Peyer's patch (tissue), 4 donors: ENCODE data around the gene GABRG3.

Experiments used
- POLR2A ChIP-seq, 2 donors: fragments of 450-650 bp; IDR thresholded peaks; one replicate each; pipeline ENCODE4 v1.5.1; 2017; ENCODE audit warnings: antibody characterized with exemption in 2 of 2, mild to moderate bottlenecking in 2 of 2, moderate library complexity in 2 of 2
- TF ChIP-seq, protein P1 (sequence below), 6 experiments: fragments of 450-650 bp in 4 of 6; fragments of 200-600 bp in 2 of 6; sonication (generic) in 1 of 6; IDR thresholded peaks; one replicate each; pipeline ENCODE4 v1.5.1; 2017 to 2019; ENCODE audit warnings: antibody characterized with exemption in 6 of 6, mild to moderate bottlenecking in 3 of 6, moderate library complexity in 1 of 6

GRCh38 chr15:27464941-27465612 is 494.1 kb downstream of the GABRG3 start:
- no peak for TF ChIP-seq POLR2A (IDR thresholded peaks at IDR 0.05)
- TF ChIP-seq, protein P1, sequence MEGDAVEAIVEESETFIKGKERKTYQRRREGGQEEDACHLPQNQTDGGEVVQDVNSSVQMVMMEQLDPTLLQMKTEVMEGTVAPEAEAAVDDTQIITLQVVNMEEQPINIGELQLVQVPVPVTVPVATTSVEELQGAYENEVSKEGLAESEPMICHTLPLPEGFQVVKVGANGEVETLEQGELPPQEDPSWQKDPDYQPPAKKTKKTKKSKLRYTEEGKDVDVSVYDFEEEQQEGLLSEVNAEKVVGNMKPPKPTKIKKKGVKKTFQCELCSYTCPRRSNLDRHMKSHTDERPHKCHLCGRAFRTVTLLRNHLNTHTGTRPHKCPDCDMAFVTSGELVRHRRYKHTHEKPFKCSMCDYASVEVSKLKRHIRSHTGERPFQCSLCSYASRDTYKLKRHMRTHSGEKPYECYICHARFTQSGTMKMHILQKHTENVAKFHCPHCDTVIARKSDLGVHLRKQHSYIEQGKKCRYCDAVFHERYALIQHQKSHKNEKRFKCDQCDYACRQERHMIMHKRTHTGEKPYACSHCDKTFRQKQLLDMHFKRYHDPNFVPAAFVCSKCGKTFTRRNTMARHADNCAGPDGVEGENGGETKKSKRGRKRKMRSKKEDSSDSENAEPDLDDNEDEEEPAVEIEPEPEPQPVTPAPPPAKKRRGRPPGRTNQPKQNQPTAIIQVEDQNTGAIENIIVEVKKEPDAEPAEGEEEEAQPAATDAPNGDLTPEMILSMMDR (IDR thresholded peaks at IDR 0.05): no peak
